Endodermal cell (in vitro differentiated cells): ENCODE data around the gene SUPT20HL1. TPM values are rescaled to one million over a fixed set of nuclear protein-coding genes. Genes with fewer than 3 reads are reported as not detected.

Experiments used
- DNase-seq: peaks from one replicate; pipeline ENCODE4 v3.0.0-alpha.2; 2017
- H3K27ac ChIP-seq: 2 replicates; pipeline ENCODE4 v1.5.1; 2013; ENCODE audit warnings: mild to moderate bottlenecking, low read depth, low read length, moderate library complexity
- H3K27me3 ChIP-seq: 2 replicates; pipeline ENCODE4 v1.6.1; 2013; ENCODE audit warnings: mild to moderate bottlenecking, low read length, moderate library complexity; ENCODE audit not compliant: insufficient read depth, control insufficient read depth, poor library complexity, severe bottlenecking
- H3K36me3 ChIP-seq: 2 replicates; pipeline ENCODE4 v1.7.0; 2013; ENCODE audit warnings: mild to moderate bottlenecking, low read length, moderate library complexity; ENCODE audit not compliant: control insufficient read depth, insufficient read depth
- H3K4me1 ChIP-seq: one replicate; pipeline ENCODE4 v1.7.0; 2013; ENCODE audit warnings: low read length; ENCODE audit not compliant: control insufficient read depth, insufficient read depth
- H3K4me3 ChIP-seq: 2 replicates; pipeline ENCODE4 v1.5.1; 2013; ENCODE audit warnings: mild to moderate bottlenecking, low read length, moderate library complexity
- H3K9ac ChIP-seq: 2 replicates; pipeline ENCODE4 v1.6.1; 2013; ENCODE audit warnings: mild to moderate bottlenecking, low read length, moderate library complexity; ENCODE audit not compliant: poor library complexity, severe bottlenecking; ENCODE audit errors: extremely low read depth
- H3K9me3 ChIP-seq: 2 replicates; pipeline ENCODE4 v1.6.1; 2013; ENCODE audit warnings: mild to moderate bottlenecking, low read length, moderate library complexity; ENCODE audit not compliant: control insufficient read depth
- H3K27ac Mint-ChIP-seq: 2 replicates; pipeline ENCODE4 v1.8.0; 2020; ENCODE audit warnings: mixed read lengths
- H3K27me3 Mint-ChIP-seq: 2 replicates; pipeline ENCODE4 v1.8.0; 2021; ENCODE audit warnings: mild to moderate bottlenecking, mixed read lengths; ENCODE audit not compliant: insufficient read depth
- H3K36me3 Mint-ChIP-seq: 2 replicates; pipeline ENCODE4 v1.8.0; 2020; ENCODE audit warnings: low read depth, mixed read lengths
- H3K4me1 Mint-ChIP-seq: 2 replicates; pipeline ENCODE4 v1.8.0; 2020; ENCODE audit warnings: mixed read lengths
- H3K4me3 Mint-ChIP-seq: 2 replicates; pipeline ENCODE4 v1.8.0; 2020; ENCODE audit warnings: mild to moderate bottlenecking, moderate library complexity, mixed read lengths
- H3K9me3 Mint-ChIP-seq: 2 replicates; pipeline ENCODE4 v1.8.0; 2020; ENCODE audit warnings: mild to moderate bottlenecking, mixed read lengths
- CTCF ChIP-seq: fragments of 200-600 bp; sonication (generic); conservative IDR thresholded peaks from 2 replicates; pipeline ENCODE4 v1.5.0; 2021; ENCODE audit warnings: antibody characterized with exemption, mild to moderate bottlenecking
- WGBS, 2 experiments: methylation state at CpG; one replicate each; pipeline versions ENCODE4 v1.1.5 to v1.1.7; 2013; ENCODE audit warnings: missing lambda C conversion rate in 2 of 2, mixed read lengths in 1 of 2; ENCODE audit not compliant: insufficient coverage in 1 of 2, insufficient read length in 1 of 2; 5-methylcytosine and 5-hydroxymethylcytosine counted together
- total RNA-seq, 2 donors: library from RNA; stranded (reverse); fragmentation: NEBNext Ultra II Directional in 1 of 2; extraction: Animal tissue kit (Norgen Biotek cat#: 25700) in 1 of 2; gene quantifications; 2 replicates in 1 of 2; 3 replicates in 1 of 2; pipeline ENCODE4 v1.2.1, GENCODE V29; 2021

SUPT20HL1 gene
- total RNA-seq, 2 donors from 2014 or later: 0.09 TPM; not detected in 1

DNA sequence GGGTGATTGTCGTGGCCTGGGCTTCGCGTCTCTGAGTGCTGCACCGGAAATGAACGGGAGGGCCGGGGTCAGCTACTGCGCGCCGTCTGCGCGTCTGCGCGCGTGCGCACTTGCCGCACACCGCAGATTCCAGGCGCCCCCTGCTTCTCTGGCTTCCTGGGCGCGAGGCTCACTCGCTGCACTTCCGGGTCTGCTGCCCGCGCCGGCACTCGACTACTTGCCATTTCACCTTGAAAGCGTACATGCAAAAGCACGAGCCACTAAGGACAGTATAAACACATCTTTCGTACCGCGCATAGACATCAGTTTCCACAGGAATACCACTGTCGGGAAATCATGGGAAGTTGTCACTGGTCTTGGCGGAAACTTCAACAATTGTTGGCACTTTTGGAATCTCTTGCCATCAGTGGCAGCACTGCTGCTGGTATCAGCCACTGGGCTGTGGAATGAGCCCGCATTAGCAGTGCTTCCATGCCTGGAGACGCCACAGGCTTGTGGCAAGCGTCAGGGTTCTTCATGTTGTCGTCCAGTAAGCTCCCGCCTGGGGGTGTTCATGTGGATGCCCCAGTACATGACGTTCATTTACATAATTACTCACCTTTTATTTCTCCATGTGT is 46.3 kb upstream of the SUPT20HL1 start, which contains the start of gene SUPT20HL2:
Gene SUPT20HL2 (minus strand): TSS at position 51 of the 617 bp plus-strand sequence. CDS start 754 bp downstream, outside the sequence.
- H3K9me3 ChIP-seq: no peaks in the 10 kb centered on the region
- H3K4me3 ChIP-seq: no peak within 1 kb of the TSS
- peaks cover 16% of the 10 kb centered on the region for H3K4me1 Mint-ChIP-seq
- H3K36me3 ChIP-seq: no peaks in the 10 kb centered on the region
- DNase-seq: no peak
- no peaks in the 10 kb centered on the region for H3K9me3 Mint-ChIP-seq
- H3K36me3 Mint-ChIP-seq: no peaks in the 10 kb centered on the region
- 94 to 98% methylated on average over 18 to 39 of the region's 39 CpGs for WGBS, 2 experiments
- H3K27me3 ChIP-seq: no peaks in the 10 kb centered on the region
- H3K4me3 Mint-ChIP-seq: no peak within 1 kb of the TSS
- H3K27ac ChIP-seq: no peak within 1 kb of the TSS
- no peak within 1 kb of the TSS for H3K9ac ChIP-seq
- no peak for TF ChIP-seq CTCF
- H3K27me3 Mint-ChIP-seq: no peaks in the 10 kb centered on the region
- H3K27ac Mint-ChIP-seq: no peak within 1 kb of the TSS
- no peaks in the 10 kb centered on the region for H3K4me1 ChIP-seq

GRCh38 chrX:24316111-24316510 is 44.3 kb upstream of the SUPT20HL1 start:
- DNase-seq: no peak
- Histone ChIP-seq H3K27ac (no peak overlapping the region), H3K4me3 (no peak overlapping the region), H3K9me3 (no peaks in the 10 kb centered on the region), H3K27me3 (no peaks in the 10 kb centered on the region), H3K4me1 (no peaks in the 10 kb centered on the region), H3K9ac (no peak overlapping the region), H3K36me3 (no peaks in the 10 kb centered on the region)
- Mint-ChIP-seq H3K27me3 (no peaks in the 10 kb centered on the region), H3K9me3 (no peaks in the 10 kb centered on the region), H3K4me1 (peaks cover 7% of the 10 kb centered on the region), H3K27ac (no peak overlapping the region), H3K36me3 (no peaks in the 10 kb centered on the region), H3K4me3 (no peak overlapping the region)
- no peak for TF ChIP-seq CTCF
- WGBS, 2 experiments: 88% methylated on average over 1 of the region's 1 CpG; no CpG with 5 or more reads in 1 of the 2 experiments

DNA sequence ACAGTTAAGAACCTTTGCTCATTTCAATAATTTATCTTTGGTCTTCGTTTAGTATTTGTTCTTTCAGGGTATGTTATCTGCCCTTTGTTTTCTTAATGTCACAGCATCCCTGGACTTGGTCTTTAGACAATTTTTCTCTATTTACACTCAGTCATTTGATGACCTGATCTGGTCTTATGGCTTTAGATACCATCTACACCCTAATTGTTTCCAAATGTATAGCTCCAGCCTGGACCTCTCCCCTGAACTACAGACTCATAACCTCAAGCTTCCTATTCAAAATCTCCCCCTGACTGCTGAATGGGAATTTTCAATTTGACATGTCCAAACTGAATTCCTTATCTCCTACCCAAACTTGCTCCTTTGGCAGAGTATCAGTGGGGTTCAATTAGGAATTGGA is 42.9 kb upstream of the SUPT20HL1 start:
- no peaks in the 10 kb centered on the region for H3K9me3 Mint-ChIP-seq
- H3K27me3 Mint-ChIP-seq: no peaks in the 10 kb centered on the region
- no peaks in the 10 kb centered on the region for H3K36me3 ChIP-seq
- H3K27me3 ChIP-seq: no peaks in the 10 kb centered on the region
- 100% methylated on average over 1 of the region's 1 CpG; no CpG with 5 or more reads in 1 of the 2 experiments for WGBS, 2 experiments
- no peak for TF ChIP-seq CTCF
- no peaks in the 10 kb centered on the region for H3K4me1 ChIP-seq
- H3K27ac Mint-ChIP-seq: no peak overlapping the region
- no peaks in the 10 kb centered on the region for H3K9me3 ChIP-seq
- no peak overlapping the region for H3K9ac ChIP-seq
- no peaks in the 10 kb centered on the region for H3K4me1 Mint-ChIP-seq
- H3K4me3 ChIP-seq: no peak overlapping the region
- no peak overlapping the region for H3K4me3 Mint-ChIP-seq
- DNase-seq: no peak
- no peak overlapping the region for H3K27ac ChIP-seq
- H3K36me3 Mint-ChIP-seq: no peaks in the 10 kb centered on the region
